Measurements from ENCODE around the gene MBLAC1.
A peak's percentile ranks its signal among the peaks of the same experiment; 100 is the strongest.

- TF ChIP-seq CTCF (IDR thresholded peaks at IDR 0.05) (peak; percentile 65 to 67 (median 66)), POLR2A (IDR thresholded peaks at IDR 0.05) (no peak)
These were observed 4.1 kb downstream of the MBLAC1 start for GRCh38 chr7:100130608-100131453.
